Fibroblast of the conjunctiva (primary cell): ENCODE measurements around the gene HADHB.

Experiments
- DNase-seq: peaks from one replicate; pipeline ENCODE4 v3.0.0-alpha.2; 2010; ENCODE audit warnings: low read depth

HADHB gene

GRCh38 chr2:26244309-26245230, at the start of gene HADHB, which contains the start of gene HADHA:
Gene HADHB (plus strand): TSS chr2:26244939. CDS start chr2:26254255, 9,316 bp downstream.
Gene HADHA (minus strand): TSS chr2:26244632. CDS start chr2:26244596, 36 bp downstream.
- DNase-seq: peak; percentile 88

GRCh38 chr2:26195040-26195984, 49.4 kb upstream of the HADHB start:
- DNase-seq: no peak

- DNase-seq: no peak
Observed at GRCh38 chr2:26196683-26197418, 47.9 kb upstream of the HADHB start.

GRCh38 chr2:26197516-26197915, 47.2 kb upstream of the HADHB start:
- DNase-seq: no peak

- no peak for DNase-seq
Observed at GRCh38 chr2:26202981-26203490, 41.7 kb upstream of the HADHB start.

- DNase-seq: no peak
Observed at GRCh38 chr2:26203906-26204305, 40.8 kb upstream of the HADHB start.

- no peak for DNase-seq
Observed at GRCh38 chr2:26212011-26212410, 32.7 kb upstream of the HADHB start.

- DNase-seq: no peak
Observed at GRCh38 chr2:26214759-26215158, 30.0 kb upstream of the HADHB start.

- DNase-seq: no peak
Observed at GRCh38 chr2:26215833-26216232, 28.9 kb upstream of the HADHB start.

- DNase-seq: no peak
Observed at GRCh38 chr2:26216587-26216986, 28.2 kb upstream of the HADHB start.

GRCh38 chr2:26217720-26218119, 27.0 kb upstream of the HADHB start:
- DNase-seq: no peak

GRCh38 chr2:26223018-26223417, 21.7 kb upstream of the HADHB start:
- no peak for DNase-seq

- no peak for DNase-seq
Observed at GRCh38 chr2:26224095-26224494, 20.6 kb upstream of the HADHB start.

- no peak for DNase-seq
Observed at GRCh38 chr2:26229595-26229994, 15.1 kb upstream of the HADHB start.

GRCh38 chr2:26230806-26231205, 13.9 kb upstream of the HADHB start:
- DNase-seq: no peak

- DNase-seq: no peak
Observed at GRCh38 chr2:26235089-26235488, 9.7 kb upstream of the HADHB start.

- DNase-seq: no peak
Observed at GRCh38 chr2:26237868-26238267, 6.9 kb upstream of the HADHB start.

GRCh38 chr2:26238311-26238958, 6.3 kb upstream of the HADHB start:
- DNase-seq: peak; percentile 38

- DNase-seq: no peak
Observed at GRCh38 chr2:26241928-26242436, 2.8 kb upstream of the HADHB start.

- DNase-seq: no peak
Observed at GRCh38 chr2:26243470-26244308, 1.1 kb upstream of the HADHB start.
